ENCODE results near the gene SPPL2C.
"Not testable (repeated sequence)": the region's sequence is repeated elsewhere in the genome, so short reads cannot be mapped to it uniquely, and the experiment has no call there.

DNA sequence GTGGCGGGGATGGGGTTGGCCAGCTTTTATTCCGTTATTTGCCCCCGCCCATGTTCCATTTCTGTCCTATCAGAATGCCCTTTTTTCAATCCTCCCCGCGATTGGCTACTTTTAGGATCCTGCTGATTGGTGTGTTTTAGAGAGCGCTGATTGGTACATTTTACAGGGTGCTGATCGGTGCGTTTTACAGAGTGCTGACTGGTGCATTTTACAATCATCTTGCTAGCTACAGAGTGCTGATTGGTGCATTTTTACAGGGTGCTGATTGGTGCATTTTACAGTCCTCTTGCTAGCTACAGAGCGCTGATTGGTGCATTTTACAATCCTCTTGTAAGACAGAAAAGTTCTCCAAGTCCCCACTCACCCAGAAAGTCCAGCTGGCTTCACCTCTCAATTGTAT is 17.4 kb downstream of the SPPL2C start:
- TF ChIP-seq, protein P1, sequence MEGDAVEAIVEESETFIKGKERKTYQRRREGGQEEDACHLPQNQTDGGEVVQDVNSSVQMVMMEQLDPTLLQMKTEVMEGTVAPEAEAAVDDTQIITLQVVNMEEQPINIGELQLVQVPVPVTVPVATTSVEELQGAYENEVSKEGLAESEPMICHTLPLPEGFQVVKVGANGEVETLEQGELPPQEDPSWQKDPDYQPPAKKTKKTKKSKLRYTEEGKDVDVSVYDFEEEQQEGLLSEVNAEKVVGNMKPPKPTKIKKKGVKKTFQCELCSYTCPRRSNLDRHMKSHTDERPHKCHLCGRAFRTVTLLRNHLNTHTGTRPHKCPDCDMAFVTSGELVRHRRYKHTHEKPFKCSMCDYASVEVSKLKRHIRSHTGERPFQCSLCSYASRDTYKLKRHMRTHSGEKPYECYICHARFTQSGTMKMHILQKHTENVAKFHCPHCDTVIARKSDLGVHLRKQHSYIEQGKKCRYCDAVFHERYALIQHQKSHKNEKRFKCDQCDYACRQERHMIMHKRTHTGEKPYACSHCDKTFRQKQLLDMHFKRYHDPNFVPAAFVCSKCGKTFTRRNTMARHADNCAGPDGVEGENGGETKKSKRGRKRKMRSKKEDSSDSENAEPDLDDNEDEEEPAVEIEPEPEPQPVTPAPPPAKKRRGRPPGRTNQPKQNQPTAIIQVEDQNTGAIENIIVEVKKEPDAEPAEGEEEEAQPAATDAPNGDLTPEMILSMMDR (IDR thresholded peaks at IDR 0.05): not testable (repeated sequence)
- not testable (repeated sequence) for TF ChIP-seq POLR2A (IDR thresholded peaks at IDR 0.05)
